IPS-20b (cell line): ENCODE data around the gene HTRA3.

Experiments
- H3K27ac ChIP-seq: one replicate; pipeline ENCODE4 v1.5.1; 2013; ENCODE audit warnings: low read length
- H3K27me3 ChIP-seq: 2 replicates; pipeline ENCODE4 v1.6.1; 2013; ENCODE audit warnings: mild to moderate bottlenecking, low read length, inconsistent platforms; ENCODE audit not compliant: insufficient read depth
- H3K36me3 ChIP-seq: 2 replicates; pipeline ENCODE4 v1.6.1; 2013; ENCODE audit warnings: low read depth, mild to moderate bottlenecking, inconsistent platforms, low read length, moderate library complexity; ENCODE audit not compliant: insufficient read depth
- H3K4me1 ChIP-seq: 2 replicates; pipeline ENCODE4 v1.6.1; 2013; ENCODE audit warnings: mild to moderate bottlenecking, control low read depth, inconsistent platforms, low read length, moderate library complexity; ENCODE audit not compliant: insufficient read depth
- H3K4me3 ChIP-seq: 2 replicates; pipeline ENCODE4 v1.5.1; 2013; ENCODE audit warnings: mild to moderate bottlenecking, low read length, inconsistent platforms
- H3K9ac ChIP-seq: 2 replicates; pipeline ENCODE4 v1.6.1; 2013; ENCODE audit warnings: low read depth, mild to moderate bottlenecking, inconsistent platforms, low read length, moderate library complexity
- H3K9me3 ChIP-seq: 2 replicates; pipeline ENCODE4 v1.6.1; 2013; ENCODE audit warnings: mild to moderate bottlenecking, low read depth, low read length, inconsistent platforms; ENCODE audit not compliant: insufficient read depth

Gene HTRA3

DNA sequence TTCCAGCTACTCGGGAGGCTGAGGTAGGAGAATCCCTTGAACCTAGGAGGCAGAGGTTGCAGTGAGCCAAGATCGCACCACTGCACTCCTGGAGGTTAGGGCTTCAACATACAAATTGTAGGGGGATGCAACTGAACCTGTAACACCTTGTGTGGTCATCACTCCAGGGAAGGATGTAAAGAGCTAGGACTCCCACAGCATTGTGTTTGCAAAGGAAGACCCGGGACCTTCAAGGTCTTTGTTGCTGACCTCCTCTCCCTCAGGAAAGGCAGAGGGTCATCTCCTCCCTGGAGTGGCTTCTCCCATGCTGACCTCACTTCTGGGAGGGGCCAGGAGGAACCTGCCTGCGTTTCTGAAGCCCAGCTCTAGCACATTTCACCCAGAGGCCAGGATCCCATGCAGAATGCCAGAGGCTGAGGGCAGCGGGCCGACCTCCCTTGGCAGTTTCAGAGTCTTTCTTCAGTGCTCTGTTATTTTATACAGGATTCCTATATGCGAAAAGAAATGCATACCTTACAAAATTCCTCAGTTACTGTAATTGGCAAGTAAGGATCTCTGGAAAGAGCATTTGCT is 80.2 kb downstream of the HTRA3 start:
- no peak overlapping the region for H3K4me3 ChIP-seq
- no peak overlapping the region for H3K9ac ChIP-seq
- H3K36me3 ChIP-seq = no peaks in the 10 kb centered on the region
- H3K27me3 ChIP-seq = no peaks in the 10 kb centered on the region
- H3K4me1 ChIP-seq = peaks cover 7% of the 10 kb centered on the region; the same call in 1 of the 2 replicates
- no peaks in the 10 kb centered on the region for H3K9me3 ChIP-seq
- H3K27ac ChIP-seq = no peak overlapping the region

DNA sequence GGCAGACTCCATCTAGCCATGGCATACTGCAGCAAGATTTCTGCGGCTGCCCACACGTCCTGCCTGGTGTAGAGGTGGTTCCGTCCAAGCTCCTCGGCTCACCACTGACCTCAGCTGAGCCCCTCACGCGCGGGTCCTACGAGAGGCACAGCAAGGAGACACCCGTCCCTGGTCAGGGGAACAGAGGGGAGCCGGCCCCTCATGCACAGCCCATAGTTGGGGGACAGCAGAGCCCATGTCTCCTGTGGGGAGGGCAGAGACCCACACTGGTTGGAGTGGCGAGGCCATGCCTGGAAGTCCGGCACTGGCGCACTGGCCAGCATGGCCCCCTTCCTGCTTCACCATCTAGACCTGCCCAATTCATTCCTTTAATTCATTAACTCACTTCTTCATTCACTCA is 80.8 kb downstream of the HTRA3 start:
- no peaks in the 10 kb centered on the region for H3K9me3 ChIP-seq
- no peak overlapping the region for H3K27ac ChIP-seq
- peaks cover 7% of the 10 kb centered on the region; the same call in 1 of the 2 replicates for H3K4me1 ChIP-seq
- H3K9ac ChIP-seq = no peak overlapping the region
- H3K4me3 ChIP-seq = no peak overlapping the region
- no peaks in the 10 kb centered on the region for H3K36me3 ChIP-seq
- H3K27me3 ChIP-seq = no peaks in the 10 kb centered on the region; the same call in 1 of the 2 replicates

DNA sequence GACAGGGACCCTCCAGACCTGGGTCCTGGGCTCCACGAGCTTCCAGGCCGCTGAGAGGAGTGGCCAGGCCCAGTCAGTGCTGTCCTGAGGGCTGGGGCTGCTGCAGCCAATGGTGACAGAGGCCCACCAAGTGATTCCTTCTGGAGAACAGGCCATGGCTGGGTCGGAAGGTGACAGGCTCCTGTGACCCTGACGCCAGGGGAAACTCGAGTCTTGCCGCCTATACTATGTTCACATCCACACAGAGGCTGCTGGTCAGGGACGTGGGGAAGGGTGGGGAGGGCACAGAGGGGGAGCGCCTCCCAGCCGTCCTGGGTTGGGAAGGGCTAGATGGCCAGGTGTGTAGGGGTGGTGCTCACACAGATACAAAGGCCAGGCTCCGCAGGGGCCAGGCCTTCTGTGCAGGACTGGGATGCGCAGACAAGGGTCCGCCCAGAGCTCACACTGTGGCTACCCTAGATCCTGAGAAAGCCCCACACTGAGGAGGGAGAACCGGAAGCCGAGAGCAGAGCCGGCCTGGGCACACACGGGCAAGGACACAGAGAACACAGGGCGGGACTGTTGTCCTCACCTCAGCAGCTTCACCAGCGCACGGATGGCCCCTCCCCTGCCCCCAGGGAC is 81.4 kb downstream of the HTRA3 start:
- Histone ChIP-seq H3K9ac (no peak overlapping the region), H3K4me1 (peaks cover 7% of the 10 kb centered on the region; the same call in 1 of the 2 replicates), H3K27ac (no peak overlapping the region)

DNA sequence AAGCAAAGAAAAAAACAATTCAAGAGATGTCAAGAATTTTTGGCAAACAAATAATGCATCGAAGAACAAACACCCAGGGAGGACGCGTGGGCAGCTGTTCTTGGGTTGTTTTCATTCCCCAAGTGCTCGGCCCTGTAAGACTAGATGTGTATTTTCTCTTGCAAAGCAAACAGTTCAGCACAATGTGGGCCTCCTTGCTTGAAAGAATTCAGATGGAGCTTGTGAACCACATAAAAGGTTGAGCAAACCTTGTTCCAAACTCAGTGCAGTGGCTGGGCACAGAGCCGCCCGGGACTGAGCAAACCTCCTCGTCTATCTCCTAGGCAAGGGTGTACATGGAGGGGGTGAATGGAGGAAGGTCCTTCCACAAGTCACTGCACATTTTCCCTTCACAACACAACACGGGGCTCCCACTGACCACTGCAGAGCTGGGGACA is 82.4 kb downstream of the HTRA3 start:
- Histone ChIP-seq H3K9me3 (no peaks in the 10 kb centered on the region), H3K4me3 (no peak overlapping the region), H3K27ac (no peak overlapping the region)

More for the DNA sequence above, 81.4 kb downstream of the HTRA3 start:
- H3K36me3 ChIP-seq = no peaks in the 10 kb centered on the region
- H3K27me3 ChIP-seq = peaks cover 2% of the 10 kb centered on the region; the same call in 1 of the 2 replicates
- H3K4me3 ChIP-seq = no peak overlapping the region
- no peaks in the 10 kb centered on the region for H3K9me3 ChIP-seq

DNA sequence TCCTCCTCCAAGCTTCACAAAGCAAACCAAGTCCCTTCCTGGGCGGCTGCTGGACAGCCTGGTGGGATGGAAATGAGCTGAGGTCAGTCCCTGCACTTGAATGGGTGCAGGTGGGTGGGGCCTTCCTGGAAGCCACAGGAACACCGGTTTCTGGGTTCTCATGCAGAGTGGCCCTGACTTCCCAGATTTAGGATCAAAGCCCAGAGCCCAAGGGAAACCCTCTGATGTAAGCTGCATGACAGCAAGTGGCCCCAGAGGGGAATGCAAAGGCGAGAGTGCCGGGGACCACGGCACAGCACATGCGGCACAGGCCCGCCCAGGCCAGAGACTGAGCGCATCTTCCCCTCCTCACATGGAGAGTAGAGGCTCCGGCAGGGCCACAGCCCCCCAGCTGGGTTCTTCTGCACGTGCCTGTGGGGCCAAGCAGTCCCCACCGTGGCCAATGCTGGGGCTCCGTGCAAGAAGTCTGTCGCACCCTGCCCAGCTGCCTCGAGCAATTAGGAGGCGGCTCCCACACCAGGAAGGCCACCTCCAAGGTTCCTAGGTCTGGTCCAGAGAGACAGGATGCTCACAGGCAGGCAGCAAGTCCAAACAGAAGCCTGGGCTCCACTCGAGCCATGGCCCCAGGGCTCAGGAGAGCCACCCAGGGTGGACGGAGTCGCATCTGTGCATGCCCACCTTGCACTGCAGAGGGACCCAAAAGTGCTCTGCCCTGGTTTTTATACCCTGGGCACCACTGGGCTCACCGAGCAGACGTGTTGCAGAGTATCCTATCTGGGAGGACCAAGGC is 83.0 kb downstream of the HTRA3 start:
- no peaks in the 10 kb centered on the region for H3K36me3 ChIP-seq
- peaks cover 20% of the 10 kb centered on the region for H3K4me1 ChIP-seq
- no peak overlapping the region for H3K4me3 ChIP-seq
- H3K9ac ChIP-seq = no peak overlapping the region
- no peaks in the 10 kb centered on the region for H3K9me3 ChIP-seq
- H3K27me3 ChIP-seq = peaks cover 10% of the 10 kb centered on the region; the same call in 1 of the 2 replicates
- H3K27ac ChIP-seq = no peak overlapping the region

More for the DNA sequence above, 82.4 kb downstream of the HTRA3 start:
- no peak overlapping the region for H3K9ac ChIP-seq
- H3K4me1 ChIP-seq = peaks cover 14% of the 10 kb centered on the region
- no peaks in the 10 kb centered on the region for H3K36me3 ChIP-seq
- H3K27me3 ChIP-seq = peaks cover 10% of the 10 kb centered on the region; the same call in 1 of the 2 replicates

DNA sequence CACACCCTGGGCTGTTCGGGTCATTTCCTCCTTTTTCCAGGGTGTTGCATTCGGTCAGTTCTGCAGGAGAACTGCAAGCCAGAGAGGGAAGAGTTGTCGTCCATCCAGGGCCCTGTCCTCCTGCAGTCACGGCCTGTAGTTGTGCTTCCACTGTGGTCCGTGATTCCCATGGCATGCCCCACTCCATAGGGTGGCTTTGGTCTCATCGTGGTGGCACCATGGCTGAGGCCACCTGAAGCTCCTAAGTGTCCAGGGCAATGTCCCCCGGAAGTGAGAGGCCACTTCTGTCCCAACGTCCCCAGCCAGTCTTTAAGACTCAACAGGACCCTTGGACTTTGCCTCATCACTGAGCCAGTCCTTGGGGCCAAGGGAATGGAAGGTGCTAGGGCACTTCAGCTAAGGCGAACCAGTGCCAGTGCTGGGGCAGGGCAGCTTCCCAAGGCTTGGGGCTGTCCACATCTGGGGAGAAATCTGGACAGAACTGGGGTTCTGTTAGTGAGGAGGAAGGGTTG is 83.7 kb downstream of the HTRA3 start:
- Histone ChIP-seq H3K4me3 (no peak overlapping the region), H3K4me1 (peaks cover 23% of the 10 kb centered on the region), H3K36me3 (no peaks in the 10 kb centered on the region), H3K27ac (no peak overlapping the region), H3K9me3 (no peaks in the 10 kb centered on the region), H3K27me3 (peaks cover 10% of the 10 kb centered on the region; the same call in 1 of the 2 replicates), H3K9ac (no peak overlapping the region)

DNA sequence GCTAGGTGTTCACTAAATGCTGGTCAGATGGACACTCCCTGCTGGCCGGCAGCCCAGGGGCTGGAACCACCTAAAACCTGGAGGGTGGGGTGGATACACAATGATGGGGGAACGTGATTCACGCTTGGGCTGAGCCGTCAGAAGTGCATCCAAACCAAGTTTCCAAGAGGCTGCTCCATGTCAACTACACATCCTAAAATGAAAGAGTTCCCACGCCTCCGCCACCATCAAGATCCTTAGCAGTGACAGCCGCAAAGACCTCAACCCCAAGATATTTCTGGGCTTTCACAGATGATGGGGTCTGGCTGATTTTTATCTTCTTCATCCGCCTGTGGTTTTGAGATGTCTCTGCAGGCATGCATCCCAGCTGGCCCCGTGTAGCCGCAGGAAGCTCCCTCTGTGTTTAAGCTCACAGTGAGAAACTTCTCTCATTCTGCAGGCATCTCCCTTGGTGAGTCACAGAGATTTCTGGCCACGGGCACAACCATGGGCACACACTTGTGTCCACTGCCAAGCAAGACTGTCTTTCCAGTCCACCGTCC is 84.4 kb downstream of the HTRA3 start:
- Histone ChIP-seq H3K27me3 (peaks cover 10% of the 10 kb centered on the region; the same call in 1 of the 2 replicates), H3K9me3 (no peaks in the 10 kb centered on the region), H3K4me3 (no peak overlapping the region), H3K27ac (no peak overlapping the region), H3K36me3 (no peaks in the 10 kb centered on the region), H3K4me1 (peaks cover 30% of the 10 kb centered on the region), H3K9ac (no peak overlapping the region)

DNA sequence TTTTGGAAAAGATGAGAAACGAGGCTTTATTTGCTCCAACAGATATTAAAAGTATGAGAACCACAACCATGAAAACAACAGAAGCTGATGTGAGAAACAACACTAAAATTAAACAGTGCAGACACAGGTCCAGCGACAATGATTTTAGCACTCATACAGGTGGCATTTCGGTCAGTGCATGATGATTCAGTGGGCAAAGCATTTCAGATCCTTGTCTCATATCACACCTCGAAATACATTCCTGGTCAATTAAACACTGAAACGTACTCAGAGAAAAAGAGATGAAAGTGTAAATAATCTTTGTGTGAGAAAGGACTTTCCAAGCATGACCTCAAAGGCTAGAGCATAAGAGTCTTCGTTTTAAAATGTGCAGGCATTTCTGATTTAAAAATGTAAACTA is 85.8 kb downstream of the HTRA3 start:
- Histone ChIP-seq H3K4me1 (peaks cover 33% of the 10 kb centered on the region), H3K9me3 (no peaks in the 10 kb centered on the region), H3K36me3 (no peaks in the 10 kb centered on the region), H3K4me3 (no peak overlapping the region), H3K27ac (no peak overlapping the region), H3K9ac (no peak overlapping the region), H3K27me3 (peaks cover 20% of the 10 kb centered on the region; the same call in 1 of the 2 replicates)

DNA sequence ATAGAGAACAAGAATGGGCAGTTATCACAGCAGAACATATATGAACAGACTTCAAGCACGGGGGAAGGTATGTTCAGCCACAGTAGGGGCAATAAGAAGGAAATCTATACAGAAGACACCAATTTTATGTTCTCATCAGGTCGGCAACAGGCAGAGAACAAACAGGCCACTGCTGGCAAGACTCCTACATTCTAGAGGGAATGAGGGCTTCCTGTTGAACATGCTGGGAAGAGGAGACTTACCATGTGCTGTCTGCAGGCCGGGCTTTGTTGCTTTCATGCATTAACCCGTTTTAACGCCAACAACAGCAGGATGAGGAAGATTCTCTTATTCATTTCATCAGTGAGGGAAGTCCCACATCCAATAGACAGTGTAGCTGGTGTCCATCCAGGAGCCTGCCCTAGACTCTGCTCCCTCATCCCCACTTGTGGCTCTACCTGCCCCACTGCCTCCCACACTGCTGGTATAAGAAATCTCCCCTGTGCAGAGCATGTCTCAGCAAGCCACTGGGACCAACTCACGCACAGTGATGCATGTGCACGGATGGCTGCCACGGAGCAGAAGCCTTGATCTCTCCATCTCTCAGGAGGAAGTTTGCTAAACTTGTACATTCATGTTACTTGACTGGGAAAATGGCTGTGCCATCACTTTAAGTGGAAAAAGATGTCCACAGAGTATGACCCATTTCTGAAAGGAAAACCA is 86.5 kb downstream of the HTRA3 start:
- Histone ChIP-seq H3K4me3 (no peak overlapping the region), H3K9me3 (no peaks in the 10 kb centered on the region), H3K27ac (no peak overlapping the region), H3K36me3 (no peaks in the 10 kb centered on the region), H3K9ac (no peak overlapping the region), H3K27me3 (peaks cover 20% of the 10 kb centered on the region; the same call in 1 of the 2 replicates), H3K4me1 (peaks cover 33% of the 10 kb centered on the region)
